HepG2 (cell line): ENCODE results near the gene HMGN1. TPM values are rescaled to one million over a fixed set of nuclear protein-coding genes. Genes with fewer than 3 reads are reported as not detected.

Experiments
- ELF3 ChIP-seq: IDR thresholded peaks from 2 replicates; pipeline ENCODE4 v1.6.1; 2016; ENCODE audit warnings: missing genetic modification reagents, missing compliant biosample characterization
- MEIS2 ChIP-seq: sonication (generic); formaldehyde crosslinking; IDR thresholded peaks from 2 replicates; pipeline ENCODE4 v1.9.0; 2021; ENCODE audit warnings: mild to moderate bottlenecking, missing genetic modification reagents
- STAT5B ChIP-seq: sonication (generic); formaldehyde crosslinking; IDR thresholded peaks from 2 replicates; pipeline ENCODE4 v1.4.0; 2020; ENCODE audit warnings: missing genetic modification reagents
- ZBTB42 ChIP-seq: sonication (generic); formaldehyde crosslinking; IDR thresholded peaks from 2 replicates; pipeline ENCODE4 v1.5.0; 2020; ENCODE audit warnings: mild to moderate bottlenecking, missing genetic modification reagents
- polyA plus RNA-seq, 8 experiments: library from polyadenylated mRNA; depleted of rRNA in 3 of 8; stranded (reverse) in 7 of 8; unstranded in 1 of 8; fragments of >200 nt; fragmentation: Illumina TruSeq in 4 of 8; extraction: Trizol in 4 of 8; gene quantifications; 2 replicates each; pipeline versions ENCODE4 v1.2.1 to v1.2.3, GENCODE V29; 2011 to 2016; ENCODE audit warnings: low read depth in 4 of 8, missing spikeins in 1 of 8, mixed read lengths in 1 of 8; ENCODE audit not compliant: insufficient read depth in 1 of 8
- total RNA-seq, 5 experiments: library from RNA; depleted of rRNA; stranded (reverse); fragments of >200 nt; fragmentation: Illumina TruSeq; extraction: Trizol; gene quantifications; 2 replicates each; pipeline ENCODE4 v1.2.3, GENCODE V29; 2016; ENCODE audit warnings: low read depth in 1 of 5
- TF ChIP-seq, protein P1 (sequence below): sonication (generic); formaldehyde crosslinking; IDR thresholded peaks from 2 replicates; pipeline ENCODE4 v1.5.0; 2020; ENCODE audit warnings: missing genetic modification reagents, mild to moderate bottlenecking, borderline replicate concordance
- TF ChIP-seq, protein P2 (sequence below): sonication (generic); formaldehyde crosslinking; conservative IDR thresholded peaks from 2 replicates; pipeline ENCODE4 v1.4.0; 2020; ENCODE audit warnings: missing genetic modification reagents
- TF ChIP-seq, protein P3 (sequence below): sonication (generic); formaldehyde crosslinking; IDR thresholded peaks from 2 replicates; pipeline ENCODE4 v1.4.0; 2020; ENCODE audit warnings: mild to moderate bottlenecking, missing genetic modification reagents
- TF ChIP-seq, protein P4 (sequence below): sonication (generic); formaldehyde crosslinking; IDR thresholded peaks from 2 replicates; pipeline ENCODE4 v1.5.0; 2020; ENCODE audit warnings: mild to moderate bottlenecking, missing genetic modification reagents
- TF ChIP-seq, protein P5 (sequence below), 2 experiments: fragments of 450-650 bp in 1 of 2; sonication (generic) in 1 of 2; formaldehyde crosslinking in 1 of 2; IDR thresholded peaks; 2 replicates each; pipeline versions ENCODE4 v1.6.1 to v1.8.0; 2016 to 2022; ENCODE audit warnings: antibody characterized with exemption in 1 of 2, mild to moderate bottlenecking in 1 of 2, missing genetic modification reagents in 1 of 2

Gene HMGN1
- total and polyA plus RNA-seq, 2 of the 13 experiments (the other 11 are each of a cell fraction or from before 2014, with no cell fraction given): 104 to 286 TPM

DNA sequence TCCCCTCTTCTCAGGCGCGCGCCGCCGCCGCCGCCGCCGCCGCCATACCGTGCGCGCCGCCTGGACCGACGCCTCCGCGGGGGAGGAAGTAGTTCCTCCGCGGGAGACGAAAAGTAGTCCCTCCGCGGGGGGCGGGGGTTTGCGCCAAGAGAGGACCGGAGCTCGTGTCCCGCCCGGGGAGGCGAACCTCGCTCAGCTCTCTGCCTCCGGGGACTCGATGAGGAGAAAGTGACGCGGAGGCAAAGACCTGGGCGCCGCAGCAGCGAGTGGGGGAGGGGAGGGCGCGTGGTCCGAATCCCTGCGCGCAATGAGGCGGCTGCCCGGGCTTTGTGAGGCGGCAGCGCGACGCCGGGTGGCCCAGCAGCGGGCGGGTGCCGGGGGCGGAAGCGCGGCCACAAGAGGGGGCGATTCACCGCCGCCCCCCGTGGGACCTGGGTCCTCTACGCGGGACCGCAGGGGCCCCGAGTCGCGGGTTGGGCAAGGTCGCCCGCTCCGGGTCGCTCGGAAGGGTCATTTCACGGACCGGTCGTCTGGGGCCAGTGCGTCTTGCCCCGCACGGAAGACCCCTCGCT, 35.2 kb downstream of the HMGN1 start, which contains the start of gene BRWD1 (continued):
- TF ChIP-seq, protein P1, sequence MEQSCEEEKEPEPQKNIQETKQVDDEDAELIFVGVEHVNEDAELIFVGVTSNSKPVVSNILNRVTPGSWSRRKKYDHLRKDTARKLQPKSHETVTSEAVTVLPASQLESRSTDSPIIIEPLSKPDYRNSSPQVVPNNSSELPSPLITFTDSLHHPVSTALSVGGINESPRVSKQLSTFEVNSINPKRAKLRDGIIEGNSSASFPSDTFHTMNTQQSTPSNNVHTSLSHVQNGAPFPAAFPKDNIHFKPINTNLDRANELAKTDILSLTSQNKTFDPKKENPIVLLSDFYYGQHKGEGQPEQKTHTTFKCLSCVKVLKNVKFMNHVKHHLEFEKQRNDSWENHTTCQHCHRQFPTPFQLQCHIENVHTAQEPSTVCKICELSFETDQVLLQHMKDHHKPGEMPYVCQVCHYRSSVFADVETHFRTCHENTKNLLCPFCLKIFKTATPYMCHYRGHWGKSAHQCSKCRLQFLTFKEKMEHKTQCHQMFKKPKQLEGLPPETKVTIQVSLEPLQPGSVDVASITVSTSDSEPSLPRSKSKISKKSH (CRISPR knock-in tag): peak; percentile 53; the same call in 1 of the 2 replicates
- TF ChIP-seq STAT5B (CRISPR knock-in tag) (no peak), ELF3 (CRISPR knock-in tag) (peak; percentile 35; the same call in 1 of the 2 replicates), MEIS2 (CRISPR knock-in tag) (0 out of 2 replicates have a peak, but pooled peaks have one; percentile 41), ZBTB42 (CRISPR knock-in tag) (0 out of 2 replicates have a peak, but pooled peaks have one; percentile 78)
- TF ChIP-seq, protein P2, sequence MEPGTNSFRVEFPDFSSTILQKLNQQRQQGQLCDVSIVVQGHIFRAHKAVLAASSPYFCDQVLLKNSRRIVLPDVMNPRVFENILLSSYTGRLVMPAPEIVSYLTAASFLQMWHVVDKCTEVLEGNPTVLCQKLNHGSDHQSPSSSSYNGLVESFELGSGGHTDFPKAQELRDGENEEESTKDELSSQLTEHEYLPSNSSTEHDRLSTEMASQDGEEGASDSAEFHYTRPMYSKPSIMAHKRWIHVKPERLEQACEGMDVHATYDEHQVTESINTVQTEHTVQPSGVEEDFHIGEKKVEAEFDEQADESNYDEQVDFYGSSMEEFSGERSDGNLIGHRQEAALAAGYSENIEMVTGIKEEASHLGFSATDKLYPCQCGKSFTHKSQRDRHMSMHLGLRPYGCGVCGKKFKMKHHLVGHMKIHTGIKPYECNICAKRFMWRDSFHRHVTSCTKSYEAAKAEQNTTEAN (CRISPR knock-in tag): peak; percentile 46; the same call in 1 of the 2 replicates
- TF ChIP-seq, protein P3, sequence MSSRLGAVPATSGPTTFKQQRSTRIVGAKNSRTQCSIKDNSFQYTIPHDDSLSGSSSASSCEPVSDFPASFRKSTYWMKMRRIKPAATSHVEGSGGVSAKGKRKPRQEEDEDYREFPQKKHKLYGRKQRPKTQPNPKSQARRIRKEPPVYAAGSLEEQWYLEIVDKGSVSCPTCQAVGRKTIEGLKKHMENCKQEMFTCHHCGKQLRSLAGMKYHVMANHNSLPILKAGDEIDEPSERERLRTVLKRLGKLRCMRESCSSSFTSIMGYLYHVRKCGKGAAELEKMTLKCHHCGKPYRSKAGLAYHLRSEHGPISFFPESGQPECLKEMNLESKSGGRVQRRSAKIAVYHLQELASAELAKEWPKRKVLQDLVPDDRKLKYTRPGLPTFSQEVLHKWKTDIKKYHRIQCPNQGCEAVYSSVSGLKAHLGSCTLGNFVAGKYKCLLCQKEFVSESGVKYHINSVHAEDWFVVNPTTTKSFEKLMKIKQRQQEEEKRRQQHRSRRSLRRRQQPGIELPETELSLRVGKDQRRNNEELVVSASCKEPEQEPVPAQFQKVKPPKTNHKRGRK: no peak
- TF ChIP-seq, protein P4, sequence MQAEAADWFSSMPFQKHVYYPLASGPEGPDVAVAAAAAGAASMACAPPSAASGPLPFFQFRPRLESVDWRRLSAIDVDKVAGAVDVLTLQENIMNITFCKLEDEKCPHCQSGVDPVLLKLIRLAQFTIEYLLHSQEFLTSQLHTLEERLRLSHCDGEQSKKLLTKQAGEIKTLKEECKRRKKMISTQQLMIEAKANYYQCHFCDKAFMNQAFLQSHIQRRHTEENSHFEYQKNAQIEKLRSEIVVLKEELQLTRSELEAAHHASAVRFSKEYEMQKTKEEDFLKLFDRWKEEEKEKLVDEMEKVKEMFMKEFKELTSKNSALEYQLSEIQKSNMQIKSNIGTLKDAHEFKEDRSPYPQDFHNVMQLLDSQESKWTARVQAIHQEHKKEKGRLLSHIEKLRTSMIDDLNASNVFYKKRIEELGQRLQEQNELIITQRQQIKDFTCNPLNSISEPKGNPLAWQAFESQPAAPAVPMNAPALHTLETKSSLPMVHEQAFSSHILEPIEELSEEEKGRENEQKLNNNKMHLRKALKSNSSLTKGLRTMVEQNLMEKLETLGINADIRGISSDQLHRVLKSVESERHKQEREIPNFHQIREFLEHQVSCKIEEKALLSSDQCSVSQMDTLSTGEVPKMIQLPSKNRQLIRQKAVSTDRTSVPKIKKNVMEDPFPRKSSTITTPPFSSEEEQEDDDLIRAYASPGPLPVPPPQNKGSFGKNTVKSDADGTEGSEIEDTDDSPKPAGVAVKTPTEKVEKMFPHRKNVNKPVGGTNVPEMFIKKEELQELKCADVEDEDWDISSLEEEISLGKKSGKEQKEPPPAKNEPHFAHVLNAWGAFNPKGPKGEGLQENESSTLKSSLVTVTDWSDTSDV: 0 out of 2 replicates have a peak, but pooled peaks have one; percentile 44
- TF ChIP-seq, protein P5, sequence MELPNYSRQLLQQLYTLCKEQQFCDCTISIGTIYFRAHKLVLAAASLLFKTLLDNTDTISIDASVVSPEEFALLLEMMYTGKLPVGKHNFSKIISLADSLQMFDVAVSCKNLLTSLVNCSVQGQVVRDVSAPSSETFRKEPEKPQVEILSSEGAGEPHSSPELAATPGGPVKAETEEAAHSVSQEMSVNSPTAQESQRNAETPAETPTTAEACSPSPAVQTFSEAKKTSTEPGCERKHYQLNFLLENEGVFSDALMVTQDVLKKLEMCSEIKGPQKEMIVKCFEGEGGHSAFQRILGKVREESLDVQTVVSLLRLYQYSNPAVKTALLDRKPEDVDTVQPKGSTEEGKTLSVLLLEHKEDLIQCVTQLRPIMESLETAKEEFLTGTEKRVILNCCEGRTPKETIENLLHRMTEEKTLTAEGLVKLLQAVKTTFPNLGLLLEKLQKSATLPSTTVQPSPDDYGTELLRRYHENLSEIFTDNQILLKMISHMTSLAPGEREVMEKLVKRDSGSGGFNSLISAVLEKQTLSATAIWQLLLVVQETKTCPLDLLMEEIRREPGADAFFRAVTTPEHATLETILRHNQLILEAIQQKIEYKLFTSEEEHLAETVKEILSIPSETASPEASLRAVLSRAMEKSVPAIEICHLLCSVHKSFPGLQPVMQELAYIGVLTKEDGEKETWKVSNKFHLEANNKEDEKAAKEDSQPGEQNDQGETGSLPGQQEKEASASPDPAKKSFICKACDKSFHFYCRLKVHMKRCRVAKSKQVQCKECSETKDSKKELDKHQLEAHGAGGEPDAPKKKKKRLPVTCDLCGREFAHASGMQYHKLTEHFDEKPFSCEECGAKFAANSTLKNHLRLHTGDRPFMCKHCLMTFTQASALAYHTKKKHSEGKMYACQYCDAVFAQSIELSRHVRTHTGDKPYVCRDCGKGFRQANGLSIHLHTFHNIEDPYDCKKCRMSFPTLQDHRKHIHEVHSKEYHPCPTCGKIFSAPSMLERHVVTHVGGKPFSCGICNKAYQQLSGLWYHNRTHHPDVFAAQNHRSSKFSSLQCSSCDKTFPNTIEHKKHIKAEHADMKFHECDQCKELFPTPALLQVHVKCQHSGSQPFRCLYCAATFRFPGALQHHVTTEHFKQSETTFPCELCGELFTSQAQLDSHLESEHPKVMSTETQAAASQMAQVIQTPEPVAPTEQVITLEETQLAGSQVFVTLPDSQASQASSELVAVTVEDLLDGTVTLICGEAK (IDR thresholded peaks at IDR 0.05): no peak
- TF ChIP-seq, protein P5 (CRISPR knock-in tag; IDR thresholded peaks at IDR 0.05): peak; percentile 66
